ENCODE measurements around the gene UQCR11. TPM values are rescaled to one million over a fixed set of nuclear protein-coding genes. Genes with fewer than 3 reads are reported as not detected.

The UQCR11 gene
- total and polyA plus RNA-seq, 2 of the 8 experiments (the other 6 are each of a cell fraction or from before 2014, with no cell fraction given), result 162 to 171 TPM

GRCh38 chr19:1619703-1620102 lies 14.4 kb upstream of the UQCR11 start:
- Histone ChIP-seq H3K4me1 (replicated peaks in 1 of 4; ENCODE audit: control insufficient read depth in 3 of 4, insufficient read depth in 4 of 4, low read length in 3 of 4) (peaks cover 0 to 8% (median 4%) of the 10 kb centered on the region in 4 experiments; a peak in 3 of 7 replicates), H4K20me1 (replicated peaks in 1 of 2; ENCODE audit: control insufficient read depth in 1 of 2, insufficient read depth in 2 of 2, low read length in 2 of 2) (peaks cover 19 to 32% of the 10 kb centered on the region in 2 experiments), H3K27ac (ENCODE audit: low read depth, low read length) (no peak overlapping the region)
- TF ChIP-seq EP300 (IDR thresholded peaks at IDR 0.05; ENCODE audit: borderline replicate concordance in 1 of 2, low read depth in 2 of 2, low read length in 2 of 2), result no peak
- no peak for TF ChIP-seq POLR2A (IDR thresholded peaks at IDR 0.05; ENCODE audit: control extremely low read depth in 1 of 2, low read depth in 2 of 2, low read length in 2 of 2)
- no peak for TF ChIP-seq ZNF274 (IDR thresholded peaks at IDR 0.05; ENCODE audit: borderline replicate concordance, extremely low read depth, low read length)
- no peak for TF ChIP-seq SP2 (IDR thresholded peaks at IDR 0.05; ENCODE audit: low read length)
- no peak for TF ChIP-seq SP1 (IDR thresholded peaks at IDR 0.05; ENCODE audit: low read depth, low read length)
- no peak for TF ChIP-seq JUN (IDR thresholded peaks at IDR 0.05; ENCODE audit: low read depth, low read length)
- no peak for TF ChIP-seq EZH2 (IDR thresholded peaks at IDR 0.05; ENCODE audit: low read depth, low read length, severe bottlenecking)
- TF ChIP-seq NANOG (IDR thresholded peaks at IDR 0.05; ENCODE audit: insufficient read depth, low read depth, low read length, poor library complexity, severe bottlenecking), result no peak
- no peak for TF ChIP-seq POU5F1 (IDR thresholded peaks at IDR 0.05; ENCODE audit: low read depth, low read length)
- TF ChIP-seq TAF1 (IDR thresholded peaks at IDR 0.05; ENCODE audit: low read depth, low read length), result no peak
- no peak for TF ChIP-seq FOSL1 (IDR thresholded peaks at IDR 0.05; ENCODE audit: insufficient read depth, low read depth, low read length)
- no peak for TF ChIP-seq MAX (IDR thresholded peaks at IDR 0.05)
- no peak for TF ChIP-seq CHD1 (IDR thresholded peaks at IDR 0.05; ENCODE audit: low read depth, low read length)

More at GRCh38 chr19:1619703-1620102, 14.4 kb upstream of the UQCR11 start:
- no peak overlapping the region for H2BK120ac ChIP-seq (replicated peaks; ENCODE audit: low read depth, low read length)
- no peak for FAIRE-seq
- no peak overlapping the region for H2BK12ac ChIP-seq (ENCODE audit: low read depth, low read length)
- H3K79me2 ChIP-seq (ENCODE audit: control insufficient read depth in 1 of 2, insufficient read depth in 2 of 2, low read length in 2 of 2), result peaks cover 0 to 4% of the 10 kb centered on the region in 2 experiments; a peak in 1 of 4 replicates
- no peak overlapping the region for H2AFZ ChIP-seq (ENCODE audit: low read length)
- peaks cover 3% of the 10 kb centered on the region; the same call in 1 of the 2 replicates for H3K79me1 ChIP-seq (ENCODE audit: low read depth, low read length)
- WGBS, 2 experiments (ENCODE audit: extremely low coverage in 1 of 2, insufficient coverage in 1 of 2, insufficient read length in 1 of 2, insufficient replicate concordance in 2 of 2, low coverage in 1 of 2, low lambda C conversion rate in 2 of 2, missing lambda C conversion rate in 1 of 2), result 92% methylated on average over 10 of the region's 18 CpGs; no CpG with 5 or more reads in 1 of the 2 experiments
- no peak overlapping the region for H3K18ac ChIP-seq (ENCODE audit: extremely low read depth, low read length)
- H3K56ac ChIP-seq (replicated peaks; ENCODE audit: insufficient read length, low read depth, low read length), result no peak overlapping the region
- H2BK20ac ChIP-seq (ENCODE audit: low read length), result no peak overlapping the region
- no peak overlapping the region for H3K9ac ChIP-seq (replicated peaks in 1 of 4; ENCODE audit: extremely low read depth in 1 of 4, low read depth in 3 of 4, low read length in 3 of 4)
- H4K91ac ChIP-seq (replicated peaks; ENCODE audit: insufficient read length, low read length), result no peak overlapping the region
- no peak overlapping the region for H3K4me2 ChIP-seq (ENCODE audit: insufficient read depth in 1 of 2, low read depth in 2 of 2, low read length in 2 of 2)
- ChIA-PET POLR2A (ENCODE audit: partially characterized antibody) (interaction anchor here (0.6 to 4.8 kb wide), 3 partner anchors 13 to 322 kb away, joined by 3 to 26 read pairs (median 3); partner anchors contain the start of gene UQCR11), CTCF (ENCODE audit: partially characterized antibody) (interaction anchor here (0.6 to 2.2 kb wide), 5 partner anchors 13 to 53 kb away, joined by 3 to 10 read pairs (median 3); partner anchors contain the start of gene UQCR11)
- no peak overlapping the region for H3K14ac ChIP-seq (ENCODE audit: insufficient read length)
- H3K23me2 ChIP-seq (ENCODE audit: low read depth, low read length), result no peaks in the 10 kb centered on the region
- no peak overlapping the region for H3K4ac ChIP-seq (replicated peaks; ENCODE audit: insufficient read length, low read depth, low read length)
- H2BK5ac ChIP-seq (ENCODE audit: low read depth, low read length), result no peak overlapping the region
- no peak overlapping the region for H4K8ac ChIP-seq (ENCODE audit: extremely low read depth, insufficient read depth, low read length)
- no peak overlapping the region for H2AK5ac ChIP-seq (ENCODE audit: low read depth, low read length)
- peaks cover 26 to 79% (median 61%) of the 10 kb centered on the region in 4 experiments for H3K36me3 ChIP-seq (ENCODE audit: control insufficient read depth in 2 of 4, insufficient read depth in 4 of 4, low read length in 3 of 4)
- no peak overlapping the region for H2BK15ac ChIP-seq (ENCODE audit: low read length)
- DNase-seq (ENCODE audit: low read depth in 1 of 2, low spot score in 2 of 2), result no peak
- H3K23ac ChIP-seq (ENCODE audit: insufficient read length), result no peak overlapping the region
- H3K9me3 ChIP-seq (ENCODE audit: insufficient read depth in 2 of 2, low read depth in 1 of 2, low read length in 1 of 2), result no peaks in the 10 kb centered on the region
- H4K5ac ChIP-seq (ENCODE audit: insufficient read length, low read depth, low read length), result no peak overlapping the region
- H3K4me3 ChIP-seq (ENCODE audit: extremely low read depth in 1 of 4, insufficient read depth in 2 of 4, low read depth in 3 of 4, low read length in 4 of 4), result no peak overlapping the region
- H3K27me3 ChIP-seq (replicated peaks in 1 of 4; ENCODE audit: control insufficient read depth in 3 of 4, extremely low read depth in 1 of 4, insufficient read depth in 3 of 4, low read length in 3 of 4), result no peaks in the 10 kb centered on the region
